ENCODE results near the gene DBNL. TPM values are rescaled to one million over a fixed set of nuclear protein-coding genes. Genes with fewer than 3 reads are reported as not detected.

Gene DBNL
- total and polyA plus RNA-seq, 2 of the 13 experiments (the other 11 are each of a cell fraction or from before 2014, with no cell fraction given): 20.8 to 35.1 TPM

GRCh38 chr7:44087911-44088838 lies 43.7 kb downstream of the DBNL start (continued):
- TF ChIP-seq ARID4A (CRISPR knock-in tag; IDR thresholded peaks at IDR 0.05; ENCODE audit: borderline replicate concordance) (no peak), ZNF501 (CRISPR knock-in tag; IDR thresholded peaks at IDR 0.05) (no peak; the same call in 1 of the 2 replicates), HDAC1 (CRISPR knock-in tag; IDR thresholded peaks at IDR 0.05) (0 out of 2 replicates have a peak, but pooled peaks have one; percentile 23), ZNF776 (CRISPR knock-in tag; IDR thresholded peaks at IDR 0.05) (peak; percentile 25; the same call in 1 of the 2 replicates), DMAP1 (CRISPR knock-in tag; IDR thresholded peaks at IDR 0.05) (no peak), GPN1 (CRISPR knock-in tag; IDR thresholded peaks at IDR 0.05; ENCODE audit: borderline replicate concordance) (no peak), ZSCAN29 (CRISPR knock-in tag; conservative IDR thresholded peaks at IDR 0.05) (no peak), KMT2A (CRISPR knock-in tag; IDR thresholded peaks at IDR 0.05) (no peak), ZNF577 (CRISPR knock-in tag; IDR thresholded peaks at IDR 0.05; ENCODE audit: borderline replicate concordance, low read depth) (no peak), ZNF142 (CRISPR knock-in tag; IDR thresholded peaks at IDR 0.05) (peak; percentile 58; the same call in 1 of the 2 replicates), ZMYM3 (CRISPR knock-in tag; IDR thresholded peaks at IDR 0.05) (no peak), LCORL (IDR thresholded peaks at IDR 0.05) (no peak), LCORL (CRISPR knock-in tag; IDR thresholded peaks at IDR 0.05) (peak; percentile 47; the same call in 1 of the 2 replicates), GATAD2A (CRISPR knock-in tag; IDR thresholded peaks at IDR 0.05) (no peak), NFE2L2 (IDR thresholded peaks at IDR 0.05; ENCODE audit: low read length) (no peak), ZBTB8A (CRISPR knock-in tag; IDR thresholded peaks at IDR 0.05; ENCODE audit: borderline replicate concordance, low read depth) (no peak), HNF4A (CRISPR knock-in tag; IDR thresholded peaks at IDR 0.05) (peak; percentile 55), ZNF597 (CRISPR knock-in tag; IDR thresholded peaks at IDR 0.05) (no peak), MTF2 (CRISPR knock-in tag; IDR thresholded peaks at IDR 0.05; ENCODE audit: borderline replicate concordance) (no peak), THAP11 (CRISPR knock-in tag; IDR thresholded peaks at IDR 0.05) (no peak)
